Measurements from ENCODE around the gene ELP4.
"Not testable (repeated sequence)": the region's sequence is repeated elsewhere in the genome, so short reads cannot be mapped to it uniquely, and the experiment has no call there.

The ELP4 gene

GRCh38 chr11:31509429-31510345, at the start of gene ELP4, which contains the start of gene IMMP1L:
Gene ELP4, plus strand, starts transcription at chr11:31509767. Its CDS starts 18 bp downstream, at chr11:31509785.
Gene IMMP1L, minus strand, starts transcription at chr11:31509622. Its CDS starts 46,346 bp downstream, at chr11:31463276.
- peak; percentile 98 for DNase-seq

- no peak for DNase-seq
These were observed 45.1 kb upstream of the ELP4 start for GRCh38 chr11:31464436-31464835.

GRCh38 chr11:31474083-31474482, 35.5 kb upstream of the ELP4 start:
- no peak for DNase-seq

- DNase-seq, result no peak
These were observed 31.9 kb upstream of the ELP4 start for GRCh38 chr11:31477528-31478222.

GRCh38 chr11:31478223-31478590, 31.4 kb upstream of the ELP4 start:
- DNase-seq, result no peak

- no peak for DNase-seq
These were observed 30.5 kb upstream of the ELP4 start for GRCh38 chr11:31479066-31479465.

GRCh38 chr11:31480930-31481329, 28.6 kb upstream of the ELP4 start:
- DNase-seq, result no peak

GRCh38 chr11:31484497-31484896, 25.1 kb upstream of the ELP4 start:
- no peak for DNase-seq

- DNase-seq, result peak; percentile 60
These were observed 21.7 kb upstream of the ELP4 start for GRCh38 chr11:31487848-31488247.

GRCh38 chr11:31492320-31492913, 17.1 kb upstream of the ELP4 start:
- no peak for DNase-seq

- DNase-seq, result no peak
These were observed 16.3 kb upstream of the ELP4 start for GRCh38 chr11:31493235-31493634.

GRCh38 chr11:31493762-31494161, 15.8 kb upstream of the ELP4 start:
- DNase-seq, result not testable (repeated sequence)

GRCh38 chr11:31499576-31500178, 9.9 kb upstream of the ELP4 start:
- DNase-seq, result no peak

GRCh38 chr11:31500560-31500959, 9.0 kb upstream of the ELP4 start:
- DNase-seq, result no peak

GRCh38 chr11:31509051-31509428, 527 bp upstream of the ELP4 start:
- no peak for DNase-seq

GRCh38 chr11:31512117-31512516, 2.5 kb downstream of the ELP4 start:
- DNase-seq, result no peak

- no peak for DNase-seq
These were observed 12.1 kb downstream of the ELP4 start for GRCh38 chr11:31521497-31522150.

GRCh38 chr11:31529189-31529588, 19.6 kb downstream of the ELP4 start:
- no peak for DNase-seq

GRCh38 chr11:31529701-31530100, 20.1 kb downstream of the ELP4 start:
- no peak for DNase-seq

- no peak for DNase-seq
These were observed 21.7 kb downstream of the ELP4 start for GRCh38 chr11:31531293-31531692.

GRCh38 chr11:31535479-31535878, 25.9 kb downstream of the ELP4 start:
- no peak for DNase-seq

GRCh38 chr11:31542862-31543261, 33.3 kb downstream of the ELP4 start:
- no peak for DNase-seq

- no peak for DNase-seq
These were observed 46.4 kb downstream of the ELP4 start for GRCh38 chr11:31555938-31556337.

Data from NCI-H1694 treated with DMSO at 0.1 percent for 48 hours (cell line).